ENCODE results near the gene TCTA.
"Not testable (repeated sequence)": the region's sequence is repeated elsewhere in the genome, so short reads cannot be mapped to it uniquely, and the experiment has no call there.

The TCTA gene

DNA sequence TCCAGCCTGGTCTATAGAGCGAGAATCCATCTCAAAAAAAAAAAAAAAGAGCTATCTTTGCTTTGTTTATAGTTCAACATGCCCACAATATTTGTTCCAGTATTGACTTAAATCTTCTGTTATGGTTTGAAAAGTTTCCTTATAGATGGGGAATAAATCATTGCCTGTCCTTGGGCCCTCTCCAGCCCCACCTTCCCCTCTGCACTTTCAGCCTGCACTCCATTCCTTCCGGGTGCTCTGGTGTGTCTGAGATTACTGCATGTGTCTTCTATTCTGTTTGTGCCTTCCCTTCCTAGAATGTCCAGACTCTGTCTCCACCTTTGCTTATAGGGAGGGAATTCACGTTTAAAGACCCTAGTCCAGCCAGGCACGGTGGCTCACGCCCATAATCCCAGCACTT lies 28.8 kb upstream of the TCTA start:
- no peak for TF ChIP-seq CTCF (IDR thresholded peaks at IDR 0.05; ENCODE audit: borderline replicate concordance, insufficient read depth, low read depth, low read length)

DNA sequence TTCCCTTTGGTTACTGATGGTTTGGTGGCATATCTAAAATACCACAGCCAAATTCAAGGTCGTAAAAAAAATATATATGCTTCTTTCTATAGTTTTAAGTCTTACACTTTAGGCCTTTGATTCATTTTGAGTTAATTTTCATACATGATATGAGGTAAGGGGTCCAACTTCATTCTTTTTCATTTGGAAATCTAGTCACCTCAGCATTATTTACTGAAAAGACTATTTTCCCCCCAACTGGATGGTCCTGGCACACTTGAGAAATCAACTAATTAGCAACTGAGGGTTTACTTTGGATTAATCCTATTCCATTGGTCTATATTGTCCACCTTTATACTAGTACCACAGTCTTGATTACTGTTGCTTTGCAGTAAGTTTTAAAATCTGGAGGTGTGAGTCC lies 26.6 kb upstream of the TCTA start:
- no peak for TF ChIP-seq CTCF (IDR thresholded peaks at IDR 0.05; ENCODE audit: borderline replicate concordance, insufficient read depth, low read depth, low read length)

More for the DNA sequence above, 28.8 kb upstream of the TCTA start:
- H3K4me3 ChIP-seq (ENCODE audit: low read depth, low read length): no peak overlapping the region

DNA sequence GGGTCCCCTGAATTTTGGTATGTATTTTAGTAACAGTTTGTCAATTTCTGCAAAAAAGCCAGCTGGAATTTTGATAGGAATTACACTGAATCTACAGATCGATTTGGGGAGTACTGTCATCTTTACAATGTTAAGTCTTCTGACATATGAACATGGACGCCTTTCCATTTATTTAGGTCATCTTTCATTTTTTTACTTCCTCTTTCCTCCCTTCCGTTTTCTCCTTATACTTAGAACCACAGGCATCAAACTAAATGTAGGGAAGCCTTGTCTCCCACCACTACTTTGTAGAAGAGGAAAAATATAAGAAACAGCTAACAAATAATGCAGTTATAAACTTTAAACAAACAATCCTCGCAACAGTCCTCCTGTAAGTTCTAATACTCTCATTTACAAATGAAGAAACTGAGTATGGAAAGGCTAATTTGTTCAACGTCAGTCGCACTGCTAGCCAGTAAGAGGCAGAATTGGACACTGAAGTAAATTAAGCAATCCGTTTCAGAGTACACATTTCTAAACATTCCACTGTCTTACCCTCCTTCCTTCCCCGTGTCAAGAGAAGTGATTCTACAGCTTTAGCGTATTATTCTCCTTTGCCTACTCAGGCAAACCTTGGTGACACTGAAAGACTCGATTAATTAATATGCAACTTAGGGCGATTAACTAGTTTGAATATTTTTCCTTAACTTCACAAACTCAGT lies 26.0 kb upstream of the TCTA start:
- TF ChIP-seq CTCF (IDR thresholded peaks at IDR 0.05; ENCODE audit: borderline replicate concordance, insufficient read depth, low read depth, low read length): no peak
- no peak overlapping the region for H3K4me3 ChIP-seq (ENCODE audit: low read depth, low read length)

More for the DNA sequence above, 26.6 kb upstream of the TCTA start:
- H3K4me3 ChIP-seq (ENCODE audit: low read depth, low read length): no peak overlapping the region

- no peak for TF ChIP-seq CTCF (IDR thresholded peaks at IDR 0.05; ENCODE audit: borderline replicate concordance, insufficient read depth, low read depth, low read length)
- H3K4me3 ChIP-seq (ENCODE audit: low read depth, low read length): no peak overlapping the region
Measured at GRCh38 chr3:49387721-49388120, 24.5 kb upstream of the TCTA start.

- no peak for TF ChIP-seq CTCF (IDR thresholded peaks at IDR 0.05; ENCODE audit: borderline replicate concordance, insufficient read depth, low read depth, low read length)
- H3K4me3 ChIP-seq (ENCODE audit: low read depth, low read length): no peak overlapping the region
Measured at GRCh38 chr3:49388289-49388820, 23.9 kb upstream of the TCTA start.

DNA sequence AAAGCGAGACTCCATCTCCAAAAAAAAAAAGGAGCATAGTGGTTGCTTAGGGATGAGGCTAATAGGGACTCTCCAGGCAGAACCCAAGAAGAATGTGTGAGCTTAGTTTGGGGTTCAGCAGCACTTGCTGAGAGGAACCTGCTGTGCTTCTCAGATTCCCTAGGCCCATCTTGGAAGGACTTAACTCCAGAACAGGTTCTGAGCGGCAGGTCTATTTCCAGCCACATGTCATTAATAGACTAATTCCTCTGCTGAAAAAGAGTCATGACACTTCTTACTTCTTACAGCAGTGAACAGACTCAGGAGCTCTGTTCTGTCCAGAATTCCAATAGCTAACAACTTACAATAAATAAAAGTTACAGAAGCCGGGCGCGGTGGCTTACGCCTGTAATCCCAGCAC lies 22.9 kb upstream of the TCTA start:
- no peak for TF ChIP-seq CTCF (IDR thresholded peaks at IDR 0.05; ENCODE audit: borderline replicate concordance, insufficient read depth, low read depth, low read length)
- no peak overlapping the region for H3K4me3 ChIP-seq (ENCODE audit: low read depth, low read length)

DNA sequence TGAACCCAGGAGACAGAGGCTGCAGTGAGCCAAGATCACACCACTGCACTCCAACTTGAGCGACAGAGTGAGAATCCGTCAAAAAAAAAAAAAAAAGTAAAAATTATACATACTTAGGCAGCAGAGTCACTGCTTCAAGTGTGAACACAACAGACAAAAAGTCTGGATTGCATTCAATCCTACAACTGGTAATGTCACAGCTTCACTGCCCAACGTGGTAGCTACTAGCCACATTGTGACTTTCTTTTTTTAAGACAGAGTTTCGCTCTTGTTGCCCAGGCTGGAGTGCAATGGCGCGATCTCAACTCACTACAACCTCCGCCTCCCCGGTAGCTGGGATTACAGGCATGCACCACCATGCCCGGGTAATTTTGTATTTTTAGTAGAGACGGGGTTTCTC lies 20.9 kb upstream of the TCTA start:
- not testable (repeated sequence) for H3K4me3 ChIP-seq (ENCODE audit: low read depth, low read length)
